ENCODE data around the gene GART. TPM values are rescaled to one million over a fixed set of nuclear protein-coding genes. Genes with fewer than 3 reads are reported as not detected.

The GART gene
- total and polyA plus RNA-seq, 12 donors = 15.1 to 80.8 (median 59.5) TPM

- 82 to 100% (median 99%) methylated on average over 2 of the region's 2 CpGs for WGBS, 4 donors
- Histone ChIP-seq H3K27ac (no peak overlapping the region), H3K9me3 (replicated peaks in 1 of 3) (no peaks in the 10 kb centered on the region), H3K4me3 (no peak overlapping the region), H3K36me3 (replicated peaks in 1 of 2) (peaks cover 0 to 89% of the 10 kb centered on the region in 2 donors), H3K4me1 (replicated peaks in 1 of 2) (peaks cover 3 to 23% of the 10 kb centered on the region in 2 donors), H3K27me3 (no peaks in the 10 kb centered on the region)
- DNase-seq = no peak
- intact Hi-C loops (cut with DNase I) = no loop called here
- no peak for TF ChIP-seq POLR2A (IDR thresholded peaks at IDR 0.05)
- TF ChIP-seq CTCF (IDR thresholded peaks at IDR 0.05) = no peak
Measured at GRCh38 chr21:33551664-33552063, 9.7 kb upstream of the GART start.

DNA sequence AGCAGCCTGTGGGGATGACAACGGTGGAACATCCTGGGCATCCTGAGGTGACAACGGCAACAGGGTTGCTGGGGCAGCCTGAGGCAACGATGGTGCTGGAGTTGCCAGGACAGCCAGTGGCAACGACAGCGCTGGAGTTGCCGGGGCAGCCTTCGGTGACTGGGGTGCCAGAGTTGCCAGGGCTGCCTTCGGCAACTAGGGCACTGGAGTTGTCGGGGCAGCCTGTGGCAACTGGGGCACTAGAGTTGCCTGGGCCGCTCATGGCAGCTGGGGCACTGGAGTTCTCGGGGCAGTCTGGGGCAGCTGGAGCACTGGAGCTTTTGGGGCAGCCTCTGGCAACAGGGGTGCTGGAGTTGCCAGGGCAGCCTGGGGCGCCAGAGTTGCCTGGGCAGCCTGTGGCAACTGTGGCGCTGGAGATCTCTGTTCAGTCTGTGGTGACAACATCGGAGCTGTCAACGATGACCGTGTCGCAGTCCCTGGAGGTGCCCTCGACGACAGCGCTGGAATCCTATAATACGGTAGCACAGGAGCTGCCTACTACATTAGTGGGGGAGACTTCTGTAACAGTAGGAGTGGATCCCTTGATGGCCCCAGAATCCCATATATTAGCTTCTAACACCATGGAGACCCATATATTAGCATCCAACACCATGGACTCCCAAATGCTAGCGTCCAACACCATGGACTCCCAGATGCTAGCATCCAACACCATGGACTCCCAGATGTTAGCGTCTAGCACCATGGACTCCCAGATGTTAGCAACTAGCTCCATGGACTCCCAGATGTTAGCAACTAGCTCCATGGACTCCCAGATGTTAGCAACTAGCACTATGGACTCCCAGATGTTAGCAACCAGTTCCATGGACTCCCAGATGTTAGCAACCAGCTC is 9.1 kb upstream of the GART start:
- Histone ChIP-seq H3K4me1 (replicated peaks in 1 of 2) (peaks cover 3 to 23% of the 10 kb centered on the region in 2 donors), H3K27ac (no peak overlapping the region), H3K36me3 (replicated peaks in 1 of 2) (peaks cover 0 to 90% of the 10 kb centered on the region in 2 donors), H3K27me3 (no peaks in the 10 kb centered on the region), H3K4me3 (no peak overlapping the region), H3K9me3 (replicated peaks in 1 of 3) (no peaks in the 10 kb centered on the region)
- DNase-seq = no peak
- intact Hi-C loops (cut with DNase I) = no loop called here
- no peak for TF ChIP-seq POLR2A (IDR thresholded peaks at IDR 0.05)
- no peak for TF ChIP-seq CTCF (IDR thresholded peaks at IDR 0.05)
- 94 to 99% (median 97%) methylated on average over 3 to 23 of the region's 23 CpGs for WGBS, 4 donors

- Histone ChIP-seq H3K27me3 (no peaks in the 10 kb centered on the region), H3K36me3 (replicated peaks in 1 of 2) (peaks cover 0 to 84% of the 10 kb centered on the region in 2 donors), H3K4me3 (no peak overlapping the region), H3K9me3 (replicated peaks in 1 of 3) (no peaks in the 10 kb centered on the region), H3K4me1 (replicated peaks in 1 of 2) (peaks cover 13 to 23% of the 10 kb centered on the region in 2 donors), H3K27ac (no peak overlapping the region)
- TF ChIP-seq POLR2A (IDR thresholded peaks at IDR 0.05) = no peak
- no peak for TF ChIP-seq CTCF (IDR thresholded peaks at IDR 0.05)
- DNase-seq = no peak
- intact Hi-C loops (cut with DNase I) = no loop called here
- 97 to 99% (median 97%) methylated on average over 16 to 19 of the region's 19 CpGs for WGBS, 4 donors
Measured at GRCh38 chr21:33549848-33550771, 8.2 kb upstream of the GART start.

DNA sequence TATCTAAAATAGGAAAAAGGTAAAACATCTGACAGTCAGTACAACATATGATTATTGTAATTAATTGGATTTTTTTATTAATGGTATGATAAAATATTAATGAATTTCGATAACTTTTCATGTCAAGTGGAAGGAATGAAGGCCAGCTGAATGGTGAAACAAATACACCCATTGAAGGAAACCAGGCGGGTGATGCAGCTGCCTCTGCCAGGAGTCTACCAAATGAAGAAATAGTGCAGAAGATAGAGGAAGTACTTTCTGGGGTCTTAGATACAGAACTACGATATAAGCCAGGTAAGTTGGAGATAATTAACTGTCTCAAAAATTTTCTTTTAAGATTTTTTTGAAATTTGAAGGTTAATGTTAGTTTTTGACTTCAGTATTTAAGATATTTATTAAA is 4.2 kb upstream of the GART start:
- no peak for DNase-seq
- H3K9me3 ChIP-seq (replicated peaks in 1 of 3) = no peaks in the 10 kb centered on the region
- H3K4me1 ChIP-seq (replicated peaks in 1 of 2) = peaks cover 23 to 35% of the 10 kb centered on the region in 2 donors
- TF ChIP-seq POLR2A (IDR thresholded peaks at IDR 0.05) (no peak), CTCF (IDR thresholded peaks at IDR 0.05) (no peak)
- H3K27ac ChIP-seq = no peak overlapping the region
- intact Hi-C loops (cut with DNase I) = no loop called here
- H3K4me3 ChIP-seq = peak overlapping the region in 1 of 4 donors; percentile 69
- H3K36me3 ChIP-seq (replicated peaks in 1 of 2) = peaks cover 0 to 47% of the 10 kb centered on the region in 2 donors
- H3K27me3 ChIP-seq = no peaks in the 10 kb centered on the region
- WGBS, 4 donors = 45 to 54% (median 52%) methylated on average over 3 of the region's 3 CpGs

Measured in adrenal gland (tissue), 12 donors.